Measurements from ENCODE around the gene MGP.

The MGP gene

DNA sequence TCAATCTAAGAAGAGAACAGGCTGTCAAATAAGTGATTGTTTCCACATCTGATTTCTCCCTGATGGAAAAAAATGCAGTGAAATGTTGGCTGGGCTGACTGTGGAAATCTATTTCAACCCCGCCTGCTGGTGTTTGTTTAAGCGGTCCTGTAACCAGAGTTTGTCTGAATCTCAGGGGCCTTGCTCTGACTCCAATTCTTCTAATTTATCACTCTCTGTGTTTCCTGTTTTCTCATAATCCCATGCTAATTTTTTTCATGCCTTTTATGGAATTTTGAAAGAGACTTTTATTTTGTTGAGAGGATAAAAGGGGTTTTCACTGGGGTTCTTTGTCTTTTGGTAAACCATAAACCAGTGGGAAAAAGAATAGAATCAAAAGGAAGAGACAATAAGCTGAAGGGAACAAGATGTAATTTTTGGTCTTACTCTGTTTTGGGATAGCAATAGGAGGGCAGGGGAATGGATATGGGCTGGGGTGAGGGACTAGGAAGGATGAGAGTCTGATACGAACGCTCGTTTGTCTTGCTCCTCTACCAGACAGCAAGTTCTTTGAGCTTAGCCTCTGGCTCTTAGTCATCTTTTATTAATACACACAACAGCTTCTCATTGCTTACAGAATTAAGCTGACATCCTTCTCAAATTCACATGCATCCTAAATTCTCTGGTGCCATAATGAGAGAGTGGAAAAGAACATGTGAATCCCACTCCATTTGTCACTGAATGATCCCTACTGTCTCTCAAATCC lies 8.0 kb upstream of the MGP start:
- DNase-seq: no peak
- H3K36me3 ChIP-seq: no peaks in the 10 kb centered on the region

DNA sequence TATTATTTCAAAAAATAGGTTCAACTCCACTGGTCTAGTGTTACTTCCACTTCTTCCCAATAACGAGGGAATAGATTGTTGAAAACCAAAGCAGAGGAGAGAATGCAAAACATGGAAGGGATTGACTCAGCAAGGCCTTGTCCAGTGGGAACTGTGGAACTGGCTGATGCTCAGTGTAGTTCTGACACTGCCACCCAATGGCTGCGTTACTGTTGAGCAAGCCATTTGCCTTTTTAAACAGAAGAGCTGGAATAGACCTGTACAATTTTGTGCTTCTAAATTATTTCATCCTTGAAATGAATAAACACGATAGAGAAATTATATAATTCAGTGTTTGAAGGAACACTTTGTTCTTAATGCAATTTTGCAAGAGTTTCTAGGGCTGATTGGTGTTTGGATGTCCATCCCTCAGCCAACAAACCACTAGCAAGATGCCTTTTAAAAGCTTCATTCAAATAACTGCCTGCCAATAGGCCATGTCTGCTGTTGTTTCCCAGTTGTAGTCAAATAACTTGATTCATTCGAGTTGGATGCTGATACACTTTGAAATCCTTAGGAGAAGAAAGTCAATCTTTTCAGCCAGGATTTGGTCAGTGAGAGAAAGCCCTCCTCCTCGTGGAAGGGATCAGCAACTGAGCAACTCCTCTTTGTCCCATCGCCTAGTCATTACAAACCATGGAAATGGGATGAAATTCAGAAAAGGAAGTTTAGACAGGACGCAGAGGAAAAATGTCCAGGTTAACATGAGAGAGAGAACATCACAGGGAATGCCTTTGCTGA lies 7.3 kb upstream of the MGP start:
- Histone ChIP-seq H3K27me3 (ENCODE audit: insufficient read depth, low read depth, severe bottlenecking) (no peaks in the 10 kb centered on the region), H3K4me3 (ENCODE audit: low read depth, low read length) (no peak overlapping the region), H3K36me3 (no peaks in the 10 kb centered on the region), H3K27ac (no peak overlapping the region), H3K9me3 (ENCODE audit: severe bottlenecking) (no peaks in the 10 kb centered on the region)
- TF ChIP-seq, protein P1, sequence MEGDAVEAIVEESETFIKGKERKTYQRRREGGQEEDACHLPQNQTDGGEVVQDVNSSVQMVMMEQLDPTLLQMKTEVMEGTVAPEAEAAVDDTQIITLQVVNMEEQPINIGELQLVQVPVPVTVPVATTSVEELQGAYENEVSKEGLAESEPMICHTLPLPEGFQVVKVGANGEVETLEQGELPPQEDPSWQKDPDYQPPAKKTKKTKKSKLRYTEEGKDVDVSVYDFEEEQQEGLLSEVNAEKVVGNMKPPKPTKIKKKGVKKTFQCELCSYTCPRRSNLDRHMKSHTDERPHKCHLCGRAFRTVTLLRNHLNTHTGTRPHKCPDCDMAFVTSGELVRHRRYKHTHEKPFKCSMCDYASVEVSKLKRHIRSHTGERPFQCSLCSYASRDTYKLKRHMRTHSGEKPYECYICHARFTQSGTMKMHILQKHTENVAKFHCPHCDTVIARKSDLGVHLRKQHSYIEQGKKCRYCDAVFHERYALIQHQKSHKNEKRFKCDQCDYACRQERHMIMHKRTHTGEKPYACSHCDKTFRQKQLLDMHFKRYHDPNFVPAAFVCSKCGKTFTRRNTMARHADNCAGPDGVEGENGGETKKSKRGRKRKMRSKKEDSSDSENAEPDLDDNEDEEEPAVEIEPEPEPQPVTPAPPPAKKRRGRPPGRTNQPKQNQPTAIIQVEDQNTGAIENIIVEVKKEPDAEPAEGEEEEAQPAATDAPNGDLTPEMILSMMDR (IDR thresholded peaks at IDR 0.05; ENCODE audit: low read depth, low read length): peak; percentile 54
- DNase-seq: peak; percentile 49

More for the DNA sequence above, 8.0 kb upstream of the MGP start:
- Histone ChIP-seq H3K9me3 (ENCODE audit: severe bottlenecking) (no peaks in the 10 kb centered on the region), H3K27me3 (ENCODE audit: insufficient read depth, low read depth, severe bottlenecking) (no peaks in the 10 kb centered on the region), H3K4me3 (ENCODE audit: low read depth, low read length) (no peak overlapping the region), H3K27ac (no peak overlapping the region)
- TF ChIP-seq, protein P1 (IDR thresholded peaks at IDR 0.05; ENCODE audit: low read depth, low read length): no peak

DNA sequence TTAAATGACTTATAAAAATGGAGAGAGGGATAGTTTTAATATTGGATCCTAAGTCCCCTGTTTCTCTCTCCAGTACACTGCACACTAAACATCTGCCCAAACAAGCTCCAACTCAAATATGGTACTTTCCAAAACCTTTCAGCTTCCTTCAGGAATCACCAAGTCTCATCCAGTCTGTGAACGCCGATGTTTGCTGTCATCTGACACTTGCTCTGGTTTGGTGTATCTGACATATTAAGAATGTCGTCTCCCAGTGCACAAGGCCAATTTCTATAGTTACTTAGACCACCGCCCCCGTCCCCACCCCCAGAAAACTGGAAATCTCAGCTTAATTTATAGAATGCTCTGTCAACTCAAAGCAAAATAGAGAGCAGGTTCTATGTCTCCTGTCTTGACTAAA lies 5.0 kb upstream of the MGP start:
- Histone ChIP-seq H3K36me3 (no peaks in the 10 kb centered on the region), H3K4me3 (ENCODE audit: low read depth, low read length) (no peak overlapping the region)

DNA sequence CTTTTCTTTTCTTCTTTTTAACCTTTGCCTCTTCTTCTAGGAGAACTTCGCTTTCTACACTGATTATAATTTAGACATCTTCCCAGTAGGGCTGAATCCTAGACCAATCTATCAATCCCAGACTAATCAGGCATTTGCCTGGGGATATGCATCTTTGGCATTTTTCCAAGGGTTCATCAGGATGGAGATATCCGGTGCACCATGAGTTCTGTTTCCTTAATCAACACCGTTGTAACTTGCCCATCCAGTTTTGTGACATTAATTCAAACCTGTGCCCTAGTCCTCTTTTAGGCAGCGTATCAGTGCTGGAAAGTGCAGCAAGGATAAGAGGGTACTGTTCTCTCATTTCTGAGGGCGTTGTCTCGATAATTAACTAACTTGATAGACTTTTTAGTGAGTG lies 617 bp upstream of the MGP start:
- H3K4me3 ChIP-seq (ENCODE audit: low read depth, low read length): no peak overlapping the region
- DNase-seq: no peak
- H3K27me3 ChIP-seq (ENCODE audit: insufficient read depth, low read depth, severe bottlenecking): no peaks in the 10 kb centered on the region
- H3K9me3 ChIP-seq (ENCODE audit: severe bottlenecking): peaks cover 5% of the 10 kb centered on the region
- TF ChIP-seq, protein P1 (IDR thresholded peaks at IDR 0.05; ENCODE audit: low read depth, low read length): no peak
- H3K27ac ChIP-seq: no peak overlapping the region
- no peaks in the 10 kb centered on the region for H3K36me3 ChIP-seq

More for the DNA sequence above, 5.0 kb upstream of the MGP start:
- Histone ChIP-seq H3K9me3 (ENCODE audit: severe bottlenecking) (peaks cover 4% of the 10 kb centered on the region), H3K27ac (no peak overlapping the region), H3K27me3 (ENCODE audit: insufficient read depth, low read depth, severe bottlenecking) (no peaks in the 10 kb centered on the region)
- TF ChIP-seq, protein P1 (IDR thresholded peaks at IDR 0.05; ENCODE audit: low read depth, low read length): no peak
- DNase-seq: no peak

DNA sequence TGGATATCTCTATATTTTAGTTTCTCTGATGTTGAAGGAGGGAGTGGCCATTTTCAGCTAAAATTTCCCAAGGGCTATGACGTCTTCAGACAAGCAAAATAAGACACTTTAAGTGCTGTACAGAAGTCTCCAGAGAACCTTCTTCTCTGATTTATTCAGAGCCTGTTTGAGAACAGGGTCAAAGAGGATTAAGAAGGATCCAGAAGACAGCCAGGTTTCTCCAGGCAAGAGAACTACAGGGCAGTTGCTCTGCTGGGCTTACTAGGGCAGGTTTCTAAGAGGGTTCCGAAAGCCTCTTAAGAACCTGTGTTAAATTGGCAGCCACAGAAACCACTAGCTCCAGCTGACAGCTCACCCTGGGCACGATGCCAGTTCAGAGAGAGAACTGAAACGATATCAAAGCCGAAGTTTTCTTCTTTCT lies 1.2 kb downstream of the MGP start:
- Histone ChIP-seq H3K27ac (peak overlapping the region; percentile 41), H3K27me3 (ENCODE audit: insufficient read depth, low read depth, severe bottlenecking) (no peaks in the 10 kb centered on the region), H3K4me3 (ENCODE audit: low read depth, low read length) (no peak overlapping the region), H3K36me3 (no peaks in the 10 kb centered on the region), H3K9me3 (ENCODE audit: severe bottlenecking) (peaks cover 5% of the 10 kb centered on the region)
- TF ChIP-seq, protein P1 (IDR thresholded peaks at IDR 0.05; ENCODE audit: low read depth, low read length): no peak
- DNase-seq: peak; percentile 69
